ENCODE results near the gene HIPK4.
A peak's percentile ranks its signal among the peaks of the same experiment; 100 is the strongest.

The HIPK4 gene

DNA sequence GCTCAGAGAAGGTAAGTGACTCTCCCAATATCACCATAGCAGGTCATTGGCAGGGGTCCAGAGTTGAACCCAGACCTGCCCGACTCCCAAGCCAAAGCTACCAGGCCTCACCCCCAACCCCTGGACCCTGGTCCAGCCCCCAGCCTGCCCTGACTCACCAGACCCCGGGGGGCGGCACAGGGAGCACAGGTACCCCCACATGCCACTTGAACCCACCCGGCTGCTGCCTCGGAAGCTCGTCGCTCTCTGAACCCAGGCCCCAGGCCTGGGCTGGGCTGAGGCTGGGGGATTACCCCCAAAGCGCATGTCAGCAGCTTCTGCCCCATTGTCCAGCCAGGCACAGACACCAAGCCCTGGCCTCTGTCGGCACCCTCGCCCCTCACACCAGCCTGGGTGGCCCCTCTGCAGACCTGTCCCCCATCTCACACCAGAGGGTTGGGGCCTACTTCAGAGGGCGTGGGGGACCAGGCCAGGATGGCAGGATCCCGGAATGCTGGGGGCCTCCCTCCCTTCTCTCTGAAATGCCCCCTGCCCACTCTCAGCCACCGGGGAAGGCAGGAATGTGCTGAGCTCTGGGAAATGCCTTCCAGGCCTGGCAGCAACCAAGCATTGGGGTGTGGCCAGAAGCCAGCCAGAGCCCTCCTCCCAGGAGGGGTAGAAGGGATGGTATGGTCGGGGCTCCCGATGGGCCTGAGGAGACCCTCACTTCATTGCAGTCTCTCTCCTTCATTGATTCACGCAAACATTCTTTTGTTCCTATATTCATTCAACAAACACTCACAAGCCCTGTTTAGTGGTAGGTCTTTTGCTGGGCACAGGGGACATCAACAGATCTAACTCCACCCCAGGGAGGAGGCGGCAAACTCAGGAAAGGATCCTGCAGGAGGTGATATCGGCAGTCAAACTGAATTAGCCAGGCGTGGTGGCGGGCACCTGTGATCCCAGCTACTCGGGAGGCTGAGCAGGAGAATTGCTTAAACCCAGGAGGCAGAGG is 24.9 kb upstream of the HIPK4 start:
- Histone ChIP-seq H3K36me3 (ENCODE audit: control insufficient read depth in 1 of 2, insufficient read depth in 2 of 2, low read length in 2 of 2) (no peaks in the 10 kb centered on the region), H3K14ac (ENCODE audit: low read length) (no peak overlapping the region), H4K8ac (ENCODE audit: low read depth, low read length) (no peak overlapping the region), H3K79me2 (ENCODE audit: control insufficient read depth, insufficient read depth, low read length, poor library complexity) (no peaks in the 10 kb centered on the region), H3K4me1 (ENCODE audit: control insufficient read depth in 1 of 2, insufficient read depth in 2 of 2, low read length in 2 of 2) (peaks cover 8 to 10% of the 10 kb centered on the region in 2 experiments), H3K27ac (ENCODE audit: low read depth, low read length) (no peak overlapping the region), H3K4me3 (ENCODE audit: low read depth, low read length) (no peak overlapping the region), H2BK12ac (ENCODE audit: low read length) (no peak overlapping the region), H2BK120ac (ENCODE audit: insufficient read depth, low read length, poor library complexity) (no peak overlapping the region), H4K12ac (ENCODE audit: low read depth, low read length) (no peak overlapping the region), H2AFZ (ENCODE audit: insufficient read depth, low read length, poor library complexity) (no peak overlapping the region), H3K23ac (ENCODE audit: low read length) (no peak overlapping the region), H3K4ac (ENCODE audit: low read depth, low read length) (no peak overlapping the region), H2AK5ac (ENCODE audit: low read length) (peak overlapping the region; percentile 5), H3K9ac (ENCODE audit: low read length) (no peak overlapping the region), H4K91ac (ENCODE audit: low read depth, low read length) (no peak overlapping the region), H3K4me2 (ENCODE audit: low read length) (no peak overlapping the region), H3K79me1 (ENCODE audit: low read length) (peaks cover 7% of the 10 kb centered on the region), H3K18ac (ENCODE audit: low read length) (no peak overlapping the region), H2BK5ac (ENCODE audit: low read depth, low read length, poor library complexity) (no peak overlapping the region), H3K9me3 (ENCODE audit: insufficient read depth, low read depth, low read length) (peaks cover 2% of the 10 kb centered on the region), H3K27me3 (ENCODE audit: insufficient read depth, low read length) (no peaks in the 10 kb centered on the region)
- no peak for DNase-seq
- WGBS (ENCODE audit: extremely low coverage, insufficient coverage, insufficient read length) = no CpG with 5 or more reads among the region's 21 CpGs

- H3K9me3 ChIP-seq (ENCODE audit: insufficient read depth, low read depth, low read length) = peaks cover 2% of the 10 kb centered on the region
- no CpG with 5 or more reads among the region's 18 CpGs for WGBS (ENCODE audit: extremely low coverage, insufficient coverage, insufficient read length)
These were observed 23.4 kb upstream of the HIPK4 start, which contains the start of gene PRX for GRCh38 chr19:40413291-40413845. Gene PRX (minus strand): TSS chr19:40413378. CDS start chr19:40407932, 5,446 bp downstream.

GRCh38 chr19:40412866-40413265 is 22.9 kb upstream of the HIPK4 start:
- Histone ChIP-seq H3K4me1 (ENCODE audit: control insufficient read depth in 1 of 2, insufficient read depth in 2 of 2, low read length in 2 of 2) (peaks cover 8 to 10% of the 10 kb centered on the region in 2 experiments), H3K4me3 (ENCODE audit: low read depth, low read length) (no peak overlapping the region), H2BK12ac (ENCODE audit: low read length) (no peak overlapping the region), H3K14ac (ENCODE audit: low read length) (no peak overlapping the region), H3K9ac (ENCODE audit: low read length) (no peak overlapping the region), H4K8ac (ENCODE audit: low read depth, low read length) (no peak overlapping the region), H2AFZ (ENCODE audit: insufficient read depth, low read length, poor library complexity) (no peak overlapping the region), H3K79me1 (ENCODE audit: low read length) (peaks cover 7% of the 10 kb centered on the region), H3K27ac (ENCODE audit: low read depth, low read length) (no peak overlapping the region), H2AK5ac (ENCODE audit: low read length) (no peak overlapping the region), H3K79me2 (ENCODE audit: control insufficient read depth, insufficient read depth, low read length, poor library complexity) (no peaks in the 10 kb centered on the region), H3K23ac (ENCODE audit: low read length) (no peak overlapping the region), H4K12ac (ENCODE audit: low read depth, low read length) (no peak overlapping the region), H2BK5ac (ENCODE audit: low read depth, low read length, poor library complexity) (no peak overlapping the region), H3K9me3 (ENCODE audit: insufficient read depth, low read depth, low read length) (peaks cover 2% of the 10 kb centered on the region), H3K27me3 (ENCODE audit: insufficient read depth, low read length) (no peaks in the 10 kb centered on the region), H3K4me2 (ENCODE audit: low read length) (peak overlapping the region; percentile 17), H4K91ac (ENCODE audit: low read depth, low read length) (no peak overlapping the region), H2BK120ac (ENCODE audit: insufficient read depth, low read length, poor library complexity) (no peak overlapping the region), H3K4ac (ENCODE audit: low read depth, low read length) (no peak overlapping the region), H3K18ac (ENCODE audit: low read length) (no peak overlapping the region), H3K36me3 (ENCODE audit: control insufficient read depth in 1 of 2, insufficient read depth in 2 of 2, low read length in 2 of 2) (no peaks in the 10 kb centered on the region)
- WGBS (ENCODE audit: extremely low coverage, insufficient coverage, insufficient read length) = no CpG with 5 or more reads among the region's 4 CpGs
- no peak for DNase-seq

More at GRCh38 chr19:40413291-40413845, 23.4 kb upstream of the HIPK4 start, which contains the start of gene PRX:
- Histone ChIP-seq H3K27ac (ENCODE audit: low read depth, low read length) (no peak within 1 kb of the TSS), H2AK5ac (ENCODE audit: low read length) (no peak within 1 kb of the TSS), H3K23ac (ENCODE audit: low read length) (no peak within 1 kb of the TSS), H2BK120ac (ENCODE audit: insufficient read depth, low read length, poor library complexity) (no peak within 1 kb of the TSS), H2AFZ (ENCODE audit: insufficient read depth, low read length, poor library complexity) (no peak within 1 kb of the TSS), H3K27me3 (ENCODE audit: insufficient read depth, low read length) (no peaks in the 10 kb centered on the region), H4K12ac (ENCODE audit: low read depth, low read length) (no peak within 1 kb of the TSS), H3K36me3 (ENCODE audit: control insufficient read depth in 1 of 2, insufficient read depth in 2 of 2, low read length in 2 of 2) (no peaks in the 10 kb centered on the region), H2BK5ac (ENCODE audit: low read depth, low read length, poor library complexity) (no peak within 1 kb of the TSS), H3K4me2 (ENCODE audit: low read length) (peak within 1 kb of the TSS; percentile 17), H3K9ac (ENCODE audit: low read length) (no peak within 1 kb of the TSS), H3K4ac (ENCODE audit: low read depth, low read length) (no peak within 1 kb of the TSS), H3K14ac (ENCODE audit: low read length) (no peak within 1 kb of the TSS), H4K8ac (ENCODE audit: low read depth, low read length) (no peak within 1 kb of the TSS), H3K79me2 (ENCODE audit: control insufficient read depth, insufficient read depth, low read length, poor library complexity) (no peaks in the 10 kb centered on the region), H3K4me1 (ENCODE audit: control insufficient read depth in 1 of 2, insufficient read depth in 2 of 2, low read length in 2 of 2) (peaks cover 8 to 10% of the 10 kb centered on the region in 2 experiments), H3K18ac (ENCODE audit: low read length) (no peak within 1 kb of the TSS), H3K4me3 (ENCODE audit: low read depth, low read length) (no peak within 1 kb of the TSS), H2BK12ac (ENCODE audit: low read length) (no peak within 1 kb of the TSS), H4K91ac (ENCODE audit: low read depth, low read length) (no peak within 1 kb of the TSS), H3K79me1 (ENCODE audit: low read length) (peaks cover 7% of the 10 kb centered on the region)
- no peak for DNase-seq

DNA sequence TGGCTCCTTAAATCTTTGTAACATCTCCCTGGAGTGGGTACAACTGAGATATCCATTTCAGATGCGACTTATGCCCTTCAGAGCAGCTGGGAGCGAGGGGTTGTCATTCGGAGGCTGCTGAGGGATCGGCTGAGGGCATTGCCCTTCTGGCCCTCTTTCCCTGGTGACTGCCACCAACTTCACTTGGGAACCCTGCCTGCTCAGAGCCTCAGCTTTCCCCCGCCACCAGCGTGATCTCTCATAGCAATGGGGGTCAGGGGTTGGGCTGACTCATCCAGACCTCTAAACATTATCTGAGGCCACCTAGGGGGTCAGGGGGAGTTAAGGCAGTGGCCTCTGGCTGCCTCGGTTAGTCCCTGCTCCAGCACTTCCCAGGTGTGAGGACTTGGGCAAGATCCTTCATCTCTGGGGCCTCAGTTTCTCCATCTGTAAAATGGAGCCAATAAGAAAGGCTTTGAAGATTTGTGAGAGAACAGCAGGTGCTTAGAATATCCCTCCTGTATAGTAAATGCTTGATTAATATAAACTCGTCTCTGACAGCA is 22.0 kb upstream of the HIPK4 start:
- no peak overlapping the region for H2BK12ac ChIP-seq (ENCODE audit: low read length)
- H3K14ac ChIP-seq (ENCODE audit: low read length) = no peak overlapping the region
- no peak overlapping the region for H4K91ac ChIP-seq (ENCODE audit: low read depth, low read length)
- no peak overlapping the region for H3K9ac ChIP-seq (ENCODE audit: low read length)
- H2BK5ac ChIP-seq (ENCODE audit: low read depth, low read length, poor library complexity) = no peak overlapping the region
- H3K4me1 ChIP-seq (ENCODE audit: control insufficient read depth in 1 of 2, insufficient read depth in 2 of 2, low read length in 2 of 2) = peaks cover 7% of the 10 kb centered on the region in 2 experiments
- H3K4me2 ChIP-seq (ENCODE audit: low read length) = no peak overlapping the region
- H3K27me3 ChIP-seq (ENCODE audit: insufficient read depth, low read length) = no peaks in the 10 kb centered on the region
- H3K79me1 ChIP-seq (ENCODE audit: low read length) = peaks cover 3% of the 10 kb centered on the region
- no peak overlapping the region for H2AFZ ChIP-seq (ENCODE audit: insufficient read depth, low read length, poor library complexity)
- no peak overlapping the region for H2BK120ac ChIP-seq (ENCODE audit: insufficient read depth, low read length, poor library complexity)
- no peaks in the 10 kb centered on the region for H3K36me3 ChIP-seq (ENCODE audit: control insufficient read depth in 1 of 2, insufficient read depth in 2 of 2, low read length in 2 of 2)
- no peak overlapping the region for H3K18ac ChIP-seq (ENCODE audit: low read length)
- no peak for DNase-seq
- H3K27ac ChIP-seq (ENCODE audit: low read depth, low read length) = no peak overlapping the region
- no peak overlapping the region for H4K12ac ChIP-seq (ENCODE audit: low read depth, low read length)
- whole genome bisulfite sequencing (ENCODE audit: extremely low coverage, insufficient coverage, insufficient read length) = no CpG with 5 or more reads among the region's 8 CpGs
- H3K79me2 ChIP-seq (ENCODE audit: control insufficient read depth, insufficient read depth, low read length, poor library complexity) = no peaks in the 10 kb centered on the region
- H3K4me3 ChIP-seq (ENCODE audit: low read depth, low read length) = no peak overlapping the region
- no peak overlapping the region for H2AK5ac ChIP-seq (ENCODE audit: low read length)
- H3K4ac ChIP-seq (ENCODE audit: low read depth, low read length) = no peak overlapping the region
- no peak overlapping the region for H4K8ac ChIP-seq (ENCODE audit: low read depth, low read length)
- peaks cover 2% of the 10 kb centered on the region for H3K9me3 ChIP-seq (ENCODE audit: insufficient read depth, low read depth, low read length)
- H3K23ac ChIP-seq (ENCODE audit: low read length) = no peak overlapping the region

All from trophoblast cell (in vitro differentiated cells and primary cell).